IPS-11a (cell line): ENCODE measurements around the gene ALDH5A1.
A peak's percentile ranks its signal among the peaks of the same experiment; 100 is the strongest.
"Not testable (repeated sequence)": the region's sequence is repeated elsewhere in the genome, so short reads cannot be mapped to it uniquely, and the experiment has no call there.

Experiments
- H3K4me3 ChIP-seq: one replicate; pipeline ENCODE4 v1.5.1; 2013; ENCODE audit warnings: low read depth, low read length, control low read depth

Gene ALDH5A1

DNA sequence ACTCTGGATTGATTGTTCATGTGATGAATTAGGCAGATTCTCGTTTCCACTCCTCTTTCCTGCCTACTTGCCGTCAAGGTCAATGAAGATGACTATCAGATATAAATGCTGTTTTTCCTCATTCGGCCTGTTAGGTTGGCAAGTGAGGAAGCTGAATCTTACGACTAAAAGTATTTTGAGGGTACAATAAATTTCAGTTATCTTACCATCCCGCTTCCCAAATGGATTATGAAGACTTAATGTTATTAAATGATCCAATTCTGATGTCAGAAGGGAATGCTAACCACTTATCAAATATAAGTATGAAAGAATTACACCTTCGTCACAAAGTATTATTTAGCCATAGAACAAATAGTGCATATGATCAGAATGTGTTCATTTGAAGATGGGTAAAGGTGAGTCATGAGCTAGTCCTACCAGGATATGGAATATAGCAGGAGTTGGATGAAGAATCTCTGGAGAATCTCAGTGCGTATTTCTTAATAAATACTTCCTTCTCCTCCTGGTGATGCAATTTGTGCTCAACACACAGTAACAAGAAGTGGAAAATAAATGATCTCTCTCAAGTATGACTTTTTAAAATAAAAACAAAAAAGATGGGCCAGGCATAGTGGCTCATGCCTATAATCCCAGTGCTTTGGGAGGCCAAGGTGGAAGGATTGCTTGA, 10.0 kb upstream of the ALDH5A1 start:
- H3K4me3 ChIP-seq: no peak overlapping the region

GRCh38 chr6:24486065-24486464, 8.7 kb upstream of the ALDH5A1 start:
- no peak overlapping the region for H3K4me3 ChIP-seq

- no peak within 1 kb of the TSS for H3K4me3 ChIP-seq
These were observed 5.3 kb upstream of the ALDH5A1 start, which contains the start of gene GPLD1 for GRCh38 chr6:24489470-24489869. TSS of gene GPLD1 (minus strand) at chr6:24489578. CDS start at chr6:24489511, 67 bp downstream.

DNA sequence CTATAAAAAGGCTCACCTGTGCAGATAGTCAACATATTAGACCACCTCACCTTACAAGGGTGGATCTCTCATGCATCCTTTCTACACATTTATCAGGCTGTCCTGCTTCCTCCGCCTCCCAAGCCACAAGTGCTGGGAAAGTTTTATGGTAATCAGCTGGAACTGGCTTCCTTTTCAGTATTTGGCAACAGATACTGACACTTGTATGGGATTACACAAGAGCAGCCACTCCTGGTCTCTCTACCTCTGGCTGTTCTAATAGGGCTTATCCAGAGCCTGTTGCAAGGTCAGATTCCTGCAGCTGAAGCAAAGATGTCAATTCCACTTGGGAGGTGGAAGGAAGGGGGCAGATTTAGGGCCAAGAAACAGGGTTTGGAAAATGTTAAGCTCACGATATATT, 4.9 kb upstream of the ALDH5A1 start:
- no peak overlapping the region for H3K4me3 ChIP-seq

GRCh38 chr6:24490948-24491347, 3.8 kb upstream of the ALDH5A1 start:
- no peak overlapping the region for H3K4me3 ChIP-seq

DNA sequence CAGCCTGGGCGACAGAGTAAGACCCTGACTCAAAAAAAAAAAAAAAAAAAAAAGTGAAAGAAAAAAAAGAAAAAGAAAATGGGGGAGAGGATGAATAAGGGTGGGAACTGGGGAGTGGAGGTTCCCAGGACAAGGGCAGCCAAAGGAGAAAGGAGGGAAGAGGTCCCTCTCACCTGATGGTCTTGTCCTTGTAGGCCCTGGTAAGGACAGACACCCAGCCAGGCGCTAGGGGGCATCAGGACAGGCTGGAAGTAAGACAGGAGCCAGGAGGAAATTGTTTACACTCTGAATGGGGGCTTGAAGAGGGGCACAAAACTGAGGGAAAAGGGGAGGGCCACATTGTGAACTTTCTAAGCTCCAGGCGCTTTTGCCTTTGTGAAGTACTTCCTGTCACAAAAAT, 2.3 kb upstream of the ALDH5A1 start:
- H3K4me3 ChIP-seq: no peak overlapping the region

GRCh38 chr6:24493945-24494820, 586 bp upstream of the ALDH5A1 start:
- H3K4me3 ChIP-seq: peak overlapping the region; percentile 65

DNA sequence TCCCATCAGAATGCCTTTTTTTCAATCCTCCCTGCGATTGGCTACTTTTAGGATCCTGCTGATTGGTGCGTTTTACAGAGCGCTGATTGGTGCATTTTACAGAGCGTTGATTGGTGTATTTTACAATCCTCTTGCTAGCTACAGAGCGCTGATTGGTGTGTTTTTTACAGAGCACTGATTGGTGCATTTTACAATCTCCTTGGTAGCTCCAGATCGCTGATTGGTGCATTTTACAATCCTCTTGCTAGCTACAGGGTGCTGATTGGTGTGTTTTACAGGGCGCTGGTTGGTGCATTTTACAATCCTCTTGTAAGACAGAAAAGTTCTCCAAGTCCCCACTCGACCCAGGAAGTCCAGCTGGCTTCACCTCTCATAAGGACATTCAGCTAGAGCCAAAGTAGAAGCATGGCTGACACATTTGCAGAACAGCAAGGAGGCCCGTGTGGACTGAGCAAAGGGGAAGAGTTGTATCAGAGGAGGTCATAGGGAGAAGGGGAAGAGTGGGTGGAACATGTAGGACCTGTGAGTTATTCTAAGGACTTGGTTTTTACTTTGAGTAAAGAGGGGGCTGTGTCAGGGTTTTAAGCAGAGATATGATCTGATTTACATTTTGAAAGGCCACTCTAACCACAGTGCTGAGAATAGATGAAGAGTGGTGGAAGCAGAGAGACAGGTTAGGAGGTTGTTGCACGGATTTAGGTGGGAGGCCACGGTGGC, 2.6 kb downstream of the ALDH5A1 start:
- no peak overlapping the region for H3K4me3 ChIP-seq

DNA sequence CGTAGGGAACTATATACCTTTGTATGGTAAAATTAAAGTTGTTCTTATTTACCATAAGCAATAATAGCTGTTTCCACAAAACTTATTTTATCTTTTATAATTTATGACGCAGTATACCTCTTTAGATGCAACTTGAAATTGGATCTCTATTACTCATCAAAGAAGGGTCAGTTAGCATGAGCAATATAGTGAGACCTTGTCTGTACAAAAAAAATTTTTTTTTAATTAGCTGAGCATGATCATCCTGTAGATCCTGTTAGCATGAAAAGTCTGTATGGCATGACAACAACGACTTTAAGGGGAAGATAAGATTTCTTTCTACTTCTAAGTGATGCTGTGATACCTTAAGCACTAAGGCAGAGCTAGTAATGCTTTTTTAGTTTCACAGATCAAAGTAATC, 5.9 kb downstream of the ALDH5A1 start:
- no peak overlapping the region for H3K4me3 ChIP-seq

DNA sequence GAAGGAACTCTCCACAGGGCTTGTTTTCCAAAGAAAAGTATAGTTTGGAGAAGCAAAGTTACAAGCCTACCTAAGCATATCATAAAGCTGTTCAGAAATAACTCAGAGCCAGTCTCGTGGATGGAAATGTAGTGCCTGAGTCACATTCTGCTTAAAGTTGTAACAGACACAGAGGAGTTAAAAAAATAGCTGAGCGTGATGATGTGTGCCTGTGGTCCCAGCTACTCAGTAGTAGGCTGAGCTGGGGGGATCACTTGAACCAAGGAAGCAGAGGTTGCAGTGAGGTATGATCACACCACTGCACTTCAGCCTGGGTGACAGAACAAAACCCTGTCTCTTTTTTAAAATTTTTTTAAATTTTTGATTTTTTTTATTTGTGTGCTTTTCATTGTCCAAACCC, 6.6 kb downstream of the ALDH5A1 start:
- no peak overlapping the region for H3K4me3 ChIP-seq

DNA sequence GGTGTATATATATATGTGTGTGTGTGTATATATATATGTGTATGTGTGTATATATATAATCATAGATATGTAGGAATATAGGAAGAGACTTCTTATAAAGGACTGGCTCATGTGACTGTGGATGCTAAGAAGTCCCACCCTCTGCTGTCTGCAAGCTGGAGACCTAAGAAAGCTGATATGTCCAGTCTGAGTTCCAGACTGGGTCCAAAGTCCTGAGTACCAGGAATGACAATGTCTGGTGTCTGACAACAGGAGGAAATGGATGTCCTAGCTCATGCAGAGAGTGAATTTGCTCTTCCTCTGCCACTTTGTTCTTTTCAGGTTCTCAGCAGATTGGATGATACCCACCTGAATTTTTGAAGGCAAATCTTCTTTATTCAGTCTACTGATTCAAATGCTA, 7.1 kb downstream of the ALDH5A1 start:
- no peak overlapping the region for H3K4me3 ChIP-seq

GRCh38 chr6:24504287-24504648, 9.5 kb downstream of the ALDH5A1 start:
- no peak overlapping the region for H3K4me3 ChIP-seq

DNA sequence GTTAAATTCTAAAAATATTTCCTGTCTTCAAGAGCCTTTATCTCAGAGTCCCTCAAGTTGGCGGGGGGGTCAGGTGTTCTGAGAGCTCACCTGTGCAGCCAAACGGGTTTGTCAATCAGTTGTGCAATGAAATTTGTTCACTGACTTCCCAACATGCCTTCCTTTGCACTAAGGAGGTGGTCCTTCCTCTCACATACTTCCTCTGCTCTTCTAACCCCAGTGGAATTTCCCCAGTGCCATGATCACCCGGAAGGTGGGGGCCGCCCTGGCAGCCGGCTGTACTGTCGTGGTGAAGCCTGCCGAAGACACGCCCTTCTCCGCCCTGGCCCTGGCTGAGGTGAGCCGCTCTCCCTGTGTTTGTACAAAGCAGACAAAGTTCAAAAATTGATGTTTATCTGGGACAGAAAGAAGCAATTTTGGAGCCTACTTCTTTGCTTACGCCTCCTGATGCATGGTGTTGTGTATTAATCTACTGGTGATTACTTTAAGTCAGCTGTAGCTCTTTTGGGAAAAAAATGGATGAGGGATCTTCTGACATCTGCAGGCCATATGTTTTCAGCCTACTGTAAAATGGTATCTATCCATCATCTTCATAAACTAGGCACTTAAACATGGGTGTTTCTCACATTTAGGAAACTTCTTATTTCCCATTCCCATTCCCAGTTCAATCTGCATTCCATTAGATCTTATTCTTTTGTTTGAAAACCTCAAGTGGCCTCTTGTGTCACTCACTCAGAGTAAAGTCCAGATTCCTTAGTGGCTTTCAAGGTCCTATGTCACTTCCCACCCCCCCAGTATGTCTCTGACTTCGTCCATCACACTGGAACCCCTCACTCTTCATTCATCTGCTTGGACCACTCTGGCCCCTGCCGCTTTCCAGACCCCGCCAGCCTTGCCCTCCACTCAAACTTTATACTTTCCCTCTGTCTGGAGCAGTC, 10.1 kb downstream of the ALDH5A1 start:
- no peak overlapping the region for H3K4me3 ChIP-seq

- H3K4me3 ChIP-seq: no peak overlapping the region
These were observed 12.2 kb downstream of the ALDH5A1 start for GRCh38 chr6:24506814-24507520.

- not testable (repeated sequence) for H3K4me3 ChIP-seq
These were observed 17.2 kb downstream of the ALDH5A1 start for GRCh38 chr6:24511976-24512375.

GRCh38 chr6:24513602-24514001, 18.8 kb downstream of the ALDH5A1 start:
- no peak overlapping the region for H3K4me3 ChIP-seq

DNA sequence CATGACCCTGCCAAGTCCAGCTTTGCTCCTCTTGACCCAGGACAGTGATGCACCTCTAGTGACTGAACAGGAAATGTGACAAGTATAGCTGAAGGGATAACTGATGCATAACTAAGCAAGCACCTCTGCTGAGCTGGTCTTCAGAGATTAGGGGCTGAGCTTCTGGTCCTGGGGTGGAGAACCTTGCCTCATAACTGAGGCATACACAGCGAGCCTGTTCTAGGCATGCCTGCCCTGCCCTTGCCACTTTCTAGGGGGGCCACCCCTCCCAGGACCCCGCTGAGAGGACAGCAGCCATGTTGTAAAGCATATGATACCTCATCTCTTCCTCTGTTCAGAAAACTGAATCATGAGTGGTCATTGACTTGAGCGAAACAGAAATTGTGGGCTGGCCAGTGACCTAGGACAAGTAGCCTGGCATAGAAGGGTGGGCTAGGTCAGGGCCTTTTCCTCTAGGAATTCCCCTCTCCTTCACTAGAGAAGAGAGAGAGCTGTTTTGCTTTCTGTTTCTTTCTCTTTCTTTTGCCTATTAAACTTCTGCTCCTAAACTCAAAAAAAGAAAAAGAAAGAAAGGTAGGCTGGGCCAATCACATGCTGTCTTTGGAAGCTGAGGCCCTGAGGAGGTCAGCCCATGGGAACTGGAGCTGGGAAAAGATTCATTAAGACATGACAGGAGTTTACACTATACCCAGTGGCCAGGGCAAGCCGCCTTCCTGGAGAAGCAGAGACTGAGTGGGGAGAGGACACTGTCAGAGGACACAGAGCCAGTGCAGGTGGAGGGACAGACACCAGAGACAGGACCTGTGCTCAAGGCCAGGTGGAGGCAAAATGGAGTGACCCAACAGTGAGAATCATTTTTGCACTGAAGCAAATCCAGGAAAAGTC, 23.1 kb downstream of the ALDH5A1 start:
- no peak overlapping the region for H3K4me3 ChIP-seq

GRCh38 chr6:24520929-24521546, 26.3 kb downstream of the ALDH5A1 start:
- no peak overlapping the region for H3K4me3 ChIP-seq
